ENCODE results near the gene PTPRO. TPM values are rescaled to one million over a fixed set of nuclear protein-coding genes. Genes with fewer than 3 reads are reported as not detected.

PTPRO gene
- total RNA-seq, 4 donors from 2014 or later: 1.2 to 4.1 (median 2.1) TPM

DNA sequence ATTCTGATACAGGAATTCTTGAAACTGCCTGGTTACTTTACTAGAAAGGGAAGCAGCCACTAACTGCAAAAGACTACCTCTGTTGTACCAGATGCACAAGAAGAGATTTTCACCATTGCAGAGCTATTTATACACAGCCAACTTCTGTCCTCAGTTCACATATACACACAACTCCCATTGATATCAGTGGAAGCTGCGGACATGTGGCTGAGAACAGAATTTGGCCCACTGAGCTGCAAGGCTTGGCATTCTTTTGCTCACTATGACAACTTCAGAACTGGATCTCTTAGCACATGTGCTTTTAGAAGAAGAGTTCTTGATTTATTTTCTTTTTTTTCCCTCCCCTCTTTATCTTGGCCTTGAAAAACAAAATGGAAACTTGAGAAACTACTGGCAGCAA, 28.3 kb downstream of the PTPRO start:
- no peak for TF ChIP-seq CTCF (IDR thresholded peaks at IDR 0.05)
- no peak for TF ChIP-seq POLR2A (IDR thresholded peaks at IDR 0.05)
- Histone ChIP-seq H3K4me1 (no peaks in the 10 kb centered on the region), H3K4me3 (no peak overlapping the region), H3K27ac (no peak overlapping the region), H3K9me3 (no peaks in the 10 kb centered on the region), H3K36me3 (no peaks in the 10 kb centered on the region), H3K27me3 (no peaks in the 10 kb centered on the region)
- DNase-seq: no peak

DNA sequence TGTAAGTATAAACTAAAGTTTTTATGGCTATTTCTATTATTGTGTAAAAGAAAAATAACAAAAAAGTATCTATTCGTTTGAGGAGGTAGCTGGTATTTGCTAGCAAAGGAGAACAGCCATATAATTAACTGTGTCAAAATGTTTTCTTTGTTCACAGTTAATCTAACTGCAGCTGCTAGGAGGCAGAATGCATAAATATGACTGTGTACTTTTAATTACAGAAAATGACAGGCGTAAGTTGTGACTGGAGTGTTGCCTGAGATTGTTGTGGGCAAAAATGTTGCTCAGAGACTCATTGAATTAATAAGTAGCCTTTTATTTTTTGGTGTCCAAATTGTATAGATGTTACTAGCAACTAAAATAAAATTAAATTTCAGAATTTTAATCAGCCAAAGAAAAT, 33.5 kb downstream of the PTPRO start:
- Histone ChIP-seq H3K27ac (no peak overlapping the region), H3K4me3 (no peak overlapping the region), H3K4me1 (no peaks in the 10 kb centered on the region), H3K27me3 (no peaks in the 10 kb centered on the region), H3K9me3 (no peaks in the 10 kb centered on the region), H3K36me3 (no peaks in the 10 kb centered on the region)
- TF ChIP-seq POLR2A (IDR thresholded peaks at IDR 0.05) (no peak), CTCF (IDR thresholded peaks at IDR 0.05) (no peak)
- no peak for DNase-seq

DNA sequence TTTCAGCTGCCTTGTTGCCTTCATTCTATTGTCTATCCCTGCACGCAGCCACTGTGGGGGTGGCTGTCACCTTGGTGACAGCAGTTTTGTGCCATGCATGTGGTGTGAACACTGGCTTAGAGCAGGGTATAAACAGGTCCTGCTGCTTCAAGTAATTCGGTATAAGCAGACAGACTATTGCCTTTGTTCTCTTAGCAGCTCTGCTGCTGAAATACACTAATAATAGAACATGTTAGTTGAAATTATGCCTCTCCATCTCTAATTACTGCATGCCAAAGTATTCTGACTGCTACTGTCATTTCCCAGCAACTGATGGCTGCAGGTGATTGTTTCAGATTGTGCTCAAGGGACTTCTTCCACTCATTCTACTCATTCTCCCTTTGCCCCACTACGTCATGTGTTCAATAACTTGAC, 34.6 kb downstream of the PTPRO start:
- Histone ChIP-seq H3K27me3 (no peaks in the 10 kb centered on the region), H3K9me3 (no peaks in the 10 kb centered on the region), H3K4me1 (no peaks in the 10 kb centered on the region), H3K4me3 (no peak overlapping the region), H3K36me3 (no peaks in the 10 kb centered on the region), H3K27ac (no peak overlapping the region)
- TF ChIP-seq POLR2A (IDR thresholded peaks at IDR 0.05): no peak
- no peak for TF ChIP-seq CTCF (IDR thresholded peaks at IDR 0.05)
- no peak for DNase-seq

- Histone ChIP-seq H3K4me3 (no peak overlapping the region), H3K9me3 (no peaks in the 10 kb centered on the region), H3K36me3 (no peaks in the 10 kb centered on the region), H3K4me1 (no peaks in the 10 kb centered on the region), H3K27me3 (no peaks in the 10 kb centered on the region), H3K27ac (no peak overlapping the region)
- no peak for TF ChIP-seq POLR2A (IDR thresholded peaks at IDR 0.05)
- TF ChIP-seq CTCF (IDR thresholded peaks at IDR 0.05): no peak
- DNase-seq: no peak
Measured at GRCh38 chr12:15364221-15365160, 42.2 kb downstream of the PTPRO start.

GRCh38 chr12:15368812-15369211, 46.5 kb downstream of the PTPRO start:
- no peaks in the 10 kb centered on the region for H3K27me3 ChIP-seq
- no peaks in the 10 kb centered on the region for H3K4me1 ChIP-seq
- H3K4me3 ChIP-seq: no peak overlapping the region
- H3K27ac ChIP-seq: no peak overlapping the region
- H3K36me3 ChIP-seq: no peaks in the 10 kb centered on the region
- TF ChIP-seq POLR2A (IDR thresholded peaks at IDR 0.05) (no peak), CTCF (IDR thresholded peaks at IDR 0.05) (no peak)
- H3K9me3 ChIP-seq: no peaks in the 10 kb centered on the region
- DNase-seq: no peak

Data from Peyer's patch (tissue), 4 donors.